CD14-positive monocyte (primary cell): ENCODE measurements around the gene CES3. TPM values are rescaled to one million over a fixed set of nuclear protein-coding genes. Genes with fewer than 3 reads are reported as not detected.

Experiments used
- DNase-seq, 3 donors: peaks; one replicate each; pipeline ENCODE4 v3.0.0-alpha.2; 2011 to 2022
- H2AFZ ChIP-seq: 2 replicates; pipeline ENCODE4 v1.6.0; 2012; ENCODE audit warnings: mild to moderate bottlenecking, low read depth, low read length, inconsistent platforms; ENCODE audit not compliant: insufficient read depth, poor library complexity, severe bottlenecking
- H3K27ac ChIP-seq, 2 donors: 1 replicate in 1 of 2; 2 replicates in 1 of 2; pipeline ENCODE4 v1.5.1; 2012 to 2013; ENCODE audit warnings: low read length in 2 of 2, control low read depth in 1 of 2, inconsistent platforms in 1 of 2, low read depth in 1 of 2, mild to moderate bottlenecking in 1 of 2
- H3K27me3 ChIP-seq, 2 donors: one replicate each; pipeline versions ENCODE4 v1.6.0 to v1.6.1; 2011 to 2013; ENCODE audit warnings: low read length in 2 of 2; ENCODE audit not compliant: control insufficient read depth in 2 of 2, insufficient read depth in 2 of 2
- H3K36me3 ChIP-seq, 2 donors: replicated peaks in 1 of 2; 1 replicate in 1 of 2; 2 replicates in 1 of 2; pipeline versions ENCODE4 v1.5.1 to v1.6.1; 2012 to 2013; ENCODE audit warnings: low read length in 2 of 2, control low read depth in 1 of 2, inconsistent platforms in 1 of 2, mild to moderate bottlenecking in 1 of 2; ENCODE audit not compliant: insufficient read depth in 2 of 2, control insufficient read depth in 1 of 2
- H3K4me1 ChIP-seq, 2 donors: 1 replicate in 1 of 2; 2 replicates in 1 of 2; pipeline versions ENCODE4 v1.5.1 to v1.6.1; 2012 to 2013; ENCODE audit warnings: low read length in 2 of 2, control low read depth in 1 of 2, inconsistent platforms in 1 of 2, mild to moderate bottlenecking in 1 of 2, moderate library complexity in 1 of 2; ENCODE audit not compliant: insufficient read depth in 2 of 2, control insufficient read depth in 1 of 2
- H3K4me2 ChIP-seq: replicated peaks from 2 replicates; pipeline ENCODE3; 2012; ENCODE audit warnings: low read length, moderate library complexity, mild to moderate bottlenecking; ENCODE audit not compliant: poor library complexity, severe bottlenecking; ENCODE audit errors: extremely low read depth
- H3K4me3 ChIP-seq, 3 experiments: fragments of 200-600 bp in 1 of 3; sonication (generic) in 1 of 3; replicated peaks in 1 of 3; 1 replicate in 2 of 3; 2 replicates in 1 of 3; pipeline ENCODE4 v1.5.1; 2011 to 2013; ENCODE audit warnings: low read length in 3 of 3, mild to moderate bottlenecking in 3 of 3, control low read depth in 2 of 3, low read depth in 2 of 3, inconsistent platforms in 1 of 3, moderate library complexity in 1 of 3
- H3K79me2 ChIP-seq: 2 replicates; pipeline ENCODE4 v1.6.0; 2012; ENCODE audit warnings: mild to moderate bottlenecking, control low read depth, inconsistent platforms, low read length, moderate library complexity; ENCODE audit not compliant: insufficient read depth
- H3K9ac ChIP-seq: 2 replicates; pipeline ENCODE4 v1.6.0; 2017; ENCODE audit warnings: low read length, mild to moderate bottlenecking; ENCODE audit not compliant: insufficient read depth, poor library complexity, severe bottlenecking
- H3K9me3 ChIP-seq, 2 donors: replicated peaks in 1 of 2; 1 replicate in 1 of 2; 2 replicates in 1 of 2; pipeline versions ENCODE4 v1.5.1 to v1.6.1; 2012 to 2013; ENCODE audit warnings: low read length in 2 of 2, control low read depth in 1 of 2; ENCODE audit not compliant: control insufficient read depth in 1 of 2, insufficient read depth in 1 of 2
- H4K20me1 ChIP-seq: 2 replicates; pipeline ENCODE4 v1.6.0; 2012; ENCODE audit warnings: mild to moderate bottlenecking, low read length, control low read depth, moderate library complexity; ENCODE audit not compliant: insufficient read depth
- H3K27ac Mint-ChIP-seq, 7 donors: one replicate each; pipeline ENCODE4 v1.8.0; 2020; ENCODE audit warnings: mild to moderate bottlenecking in 7 of 7, mixed read lengths in 7 of 7, moderate library complexity in 6 of 7, inconsistent platforms in 2 of 7
- H3K27me3 Mint-ChIP-seq, 3 donors: one replicate each; pipeline ENCODE4 v1.8.0; 2021 to 2022; ENCODE audit warnings: low read depth in 3 of 3, mild to moderate bottlenecking in 3 of 3, mixed read lengths in 3 of 3, moderate library complexity in 3 of 3, inconsistent platforms in 1 of 3
- H3K36me3 Mint-ChIP-seq, 2 donors: one replicate each; pipeline ENCODE4 v1.8.0; 2020; ENCODE audit warnings: mixed read lengths in 2 of 2, inconsistent platforms in 1 of 2, mild to moderate bottlenecking in 1 of 2
- H3K4me1 Mint-ChIP-seq: one replicate; pipeline ENCODE4 v1.8.0; 2020; ENCODE audit warnings: mild to moderate bottlenecking, mixed read lengths
- H3K4me3 Mint-ChIP-seq, 2 donors: one replicate each; pipeline ENCODE4 v1.8.0; 2020; ENCODE audit warnings: mild to moderate bottlenecking in 2 of 2, mixed read lengths in 2 of 2, moderate library complexity in 1 of 2
- H3K9me3 Mint-ChIP-seq, 7 donors: one replicate each; pipeline ENCODE4 v1.8.0; 2020 to 2022; ENCODE audit warnings: mixed read lengths in 7 of 7, mild to moderate bottlenecking in 6 of 7, moderate library complexity in 6 of 7, inconsistent platforms in 2 of 7
- CTCF ChIP-seq: fragments of 200-600 bp; IDR thresholded peaks from one replicate; pipeline ENCODE4 v1.8.0; 2022; ENCODE audit warnings: antibody characterized with exemption, mild to moderate bottlenecking
- WGBS: methylation state at CpG from one replicate; pipeline ENCODE4 v1.1.5; 2013; ENCODE audit warnings: missing lambda C conversion rate; ENCODE audit not compliant: insufficient coverage; 5-methylcytosine and 5-hydroxymethylcytosine counted together
- intact Hi-C, 2 donors: fragments of 100-400 bp; cut with micrococcal nuclease; formaldehyde crosslinking; loops; one replicate each; pipeline versions ENCODE4 v1.15.0 to v1.15.1; 2023
- polyA plus RNA-seq, 3 donors: library from polyadenylated mRNA; depleted of rRNA in 1 of 3; unstranded in 2 of 3; stranded (reverse) in 1 of 3; fragments of 300-500 nt in 2 of 3; fragments of >200 nt in 1 of 3; fragmentation: Illumina TruSeq in 2 of 3; gene quantifications; 1 replicate in 2 of 3; 2 replicates in 1 of 3; pipeline ENCODE4 v1.2.3, GENCODE V29; 2012 to 2021

CES3 gene
- polyA plus RNA-seq, 3 donors, result 0.48 TPM; not detected in 2

GRCh38 chr16:67015313-67015731 lies 54.3 kb downstream of the CES3 start:
- Histone ChIP-seq H4K20me1 (no peaks in the 10 kb centered on the region), H3K79me2 (no peaks in the 10 kb centered on the region), H3K9ac (no peak overlapping the region), H3K4me3 (no peak overlapping the region), H3K4me1 (peaks cover 8 to 14% of the 10 kb centered on the region in 2 donors), H3K36me3 (no peaks in the 10 kb centered on the region), H3K9me3 (peaks cover 0 to 7% of the 10 kb centered on the region in 2 donors), H2AFZ (no peak overlapping the region), H3K27ac (no peak overlapping the region), H3K27me3 (peaks cover 14 to 48% of the 10 kb centered on the region in 2 donors), H3K4me2 (no peak overlapping the region)
- WGBS, result 95% methylated on average over 6 of the region's 9 CpGs
- Mint-ChIP-seq H3K9me3 (peaks cover 0 to 7% (median 2%) of the 10 kb centered on the region in 7 donors), H3K4me3 (peak overlapping the region in 1 of 2 donors; percentile 90), H3K27me3 (peaks cover 44 to 52% (median 50%) of the 10 kb centered on the region in 3 donors), H3K27ac (no peak overlapping the region), H3K4me1 (peaks cover 10% of the 10 kb centered on the region), H3K36me3 (peaks cover 0 to 3% of the 10 kb centered on the region in 2 donors)
- no peak for TF ChIP-seq CTCF
- intact Hi-C loops, result loop anchor here (5.0 kb wide), 1 partner anchor 142 kb away; the partner anchor contains the start of genes FBXL8 (in 2 of the 2) and TRADD (in 2 of the 2)
- no peak for DNase-seq

- Mint-ChIP-seq H3K27ac (peak overlapping the region in 1 of 7 donors; percentile 19), H3K4me1 (peaks cover 11% of the 10 kb centered on the region), H3K36me3 (peaks cover 0 to 3% of the 10 kb centered on the region in 2 donors), H3K4me3 (peak overlapping the region in 1 of 2 donors; percentile 90), H3K9me3 (peaks cover 0 to 7% (median 2%) of the 10 kb centered on the region in 7 donors), H3K27me3 (peaks cover 44 to 47% (median 47%) of the 10 kb centered on the region in 3 donors)
- DNase-seq, result no peak
- H3K4me1 ChIP-seq, result peaks cover 8 to 14% of the 10 kb centered on the region in 2 donors
- H3K9ac ChIP-seq, result no peak overlapping the region
- H3K27ac ChIP-seq, result no peak overlapping the region
- no peak for TF ChIP-seq CTCF
- no peak overlapping the region for H3K4me2 ChIP-seq
- no peak overlapping the region for H3K4me3 ChIP-seq
- no peaks in the 10 kb centered on the region for H4K20me1 ChIP-seq
- H3K79me2 ChIP-seq, result no peaks in the 10 kb centered on the region
- H2AFZ ChIP-seq, result no peak overlapping the region
- no peaks in the 10 kb centered on the region for H3K36me3 ChIP-seq
- peaks cover 14 to 45% of the 10 kb centered on the region in 2 donors for H3K27me3 ChIP-seq
- intact Hi-C loops, result loop anchor here (5.0 kb wide), 1 partner anchor 141 kb away; the partner anchor contains the start of genes FBXL8 (in 2 of the 2) and TRADD (in 2 of the 2)
- peaks cover 0 to 7% of the 10 kb centered on the region in 2 donors for H3K9me3 ChIP-seq
Observed at GRCh38 chr16:67016143-67016542, 55.1 kb downstream of the CES3 start.
